ENCODE data around the gene CATSPER1.
A peak's percentile ranks its signal among the peaks of the same experiment; 100 is the strongest.

Gene CATSPER1

GRCh38 chr11:66026017-66026529 is at the start of gene CATSPER1:
Gene CATSPER1 (minus strand): TSS chr11:66026479. CDS start chr11:66026379, 100 bp downstream.
- DNase-seq (ENCODE audit: low read depth), result no peak

GRCh38 chr11:66075273-66075672 is 49.0 kb upstream of the CATSPER1 start:
- no peak for DNase-seq (ENCODE audit: low read depth)

GRCh38 chr11:66073669-66074068 is 47.4 kb upstream of the CATSPER1 start:
- DNase-seq (ENCODE audit: low read depth), result no peak

- no peak for DNase-seq (ENCODE audit: low read depth)
These were observed 46.2 kb upstream of the CATSPER1 start for GRCh38 chr11:66072518-66072917.

GRCh38 chr11:66072081-66072480 is 45.8 kb upstream of the CATSPER1 start:
- DNase-seq (ENCODE audit: low read depth), result no peak

GRCh38 chr11:66071381-66071801 is 45.1 kb upstream of the CATSPER1 start:
- DNase-seq (ENCODE audit: low read depth), result no peak

GRCh38 chr11:66070604-66071380 is 44.5 kb upstream of the CATSPER1 start:
- DNase-seq (ENCODE audit: low read depth), result no peak

GRCh38 chr11:66069715-66070603 is 43.7 kb upstream of the CATSPER1 start, which contains the start of gene PACS1:
Gene PACS1 (plus strand): TSS chr11:66070272. CDS start chr11:66070487, 215 bp downstream.
- peak; percentile 83 for DNase-seq (ENCODE audit: low read depth)

- DNase-seq (ENCODE audit: low read depth), result peak; percentile 97
These were observed 42.8 kb upstream of the CATSPER1 start for GRCh38 chr11:66068923-66069714.

- DNase-seq (ENCODE audit: low read depth), result peak; percentile 68
These were observed 42.0 kb upstream of the CATSPER1 start for GRCh38 chr11:66068154-66068821.

GRCh38 chr11:66067640-66068039 is 41.4 kb upstream of the CATSPER1 start:
- no peak for DNase-seq (ENCODE audit: low read depth)

GRCh38 chr11:66066751-66067150 is 40.5 kb upstream of the CATSPER1 start:
- no peak for DNase-seq (ENCODE audit: low read depth)

GRCh38 chr11:66064571-66064970 is 38.3 kb upstream of the CATSPER1 start:
- DNase-seq (ENCODE audit: low read depth), result no peak

- DNase-seq (ENCODE audit: low read depth), result no peak
These were observed 37.6 kb upstream of the CATSPER1 start for GRCh38 chr11:66063900-66064299.

GRCh38 chr11:66062408-66062807 is 36.1 kb upstream of the CATSPER1 start:
- DNase-seq (ENCODE audit: low read depth), result no peak

- no peak for DNase-seq (ENCODE audit: low read depth)
These were observed 35.0 kb upstream of the CATSPER1 start for GRCh38 chr11:66061268-66061667.

- no peak for DNase-seq (ENCODE audit: low read depth)
These were observed 33.8 kb upstream of the CATSPER1 start for GRCh38 chr11:66059966-66060680.

GRCh38 chr11:66056501-66056900 is 30.2 kb upstream of the CATSPER1 start:
- DNase-seq (ENCODE audit: low read depth), result no peak

- DNase-seq (ENCODE audit: low read depth), result no peak
These were observed 28.7 kb upstream of the CATSPER1 start for GRCh38 chr11:66055021-66055420.

GRCh38 chr11:66052664-66052982 is 26.3 kb upstream of the CATSPER1 start:
- no peak for DNase-seq (ENCODE audit: low read depth)
